ENCODE results near the gene FREM1. TPM values are rescaled to one million over a fixed set of nuclear protein-coding genes. Genes with fewer than 3 reads are reported as not detected.

FREM1 gene
- total RNA-seq, 1 donor from 2014 or later, result 62.9 TPM

GRCh38 chr9:14906000-14906399 lies 4.2 kb downstream of the FREM1 start:
- TF ChIP-seq CTCF (IDR thresholded peaks at IDR 0.05; ENCODE audit: unreplicated experiment), result no peak
- Mint-ChIP-seq H3K4me3 (no peak overlapping the region), H3K27ac (peak overlapping the region; percentile 84), H3K27me3 (ENCODE audit: low read depth) (no peaks in the 10 kb centered on the region), H3K36me3 (no peaks in the 10 kb centered on the region), H3K9me3 (no peaks in the 10 kb centered on the region), H3K4me1 (peaks cover 70% of the 10 kb centered on the region)
- DNase-seq (ENCODE audit: low spot score in 2 of 2, unreplicated experiment in 2 of 2), result no peak

- H3K4me1 Mint-ChIP-seq, result peaks cover 83% of the 10 kb centered on the region
- H3K36me3 Mint-ChIP-seq, result peaks cover under 1% of the 10 kb centered on the region
- no peaks in the 10 kb centered on the region for H3K27me3 Mint-ChIP-seq (ENCODE audit: low read depth)
- no peak for TF ChIP-seq CTCF (IDR thresholded peaks at IDR 0.05; ENCODE audit: unreplicated experiment)
- no peaks in the 10 kb centered on the region for H3K9me3 Mint-ChIP-seq
- DNase-seq (ENCODE audit: low spot score in 2 of 2, unreplicated experiment in 2 of 2), result no peak
- no peak overlapping the region for H3K4me3 Mint-ChIP-seq
- no peak overlapping the region for H3K27ac Mint-ChIP-seq
Observed at GRCh38 chr9:14903040-14903439, 7.2 kb downstream of the FREM1 start.

GRCh38 chr9:14902561-14902960 lies 7.7 kb downstream of the FREM1 start:
- Mint-ChIP-seq H3K36me3 (peaks cover 4% of the 10 kb centered on the region), H3K4me3 (no peak overlapping the region), H3K4me1 (peaks cover 81% of the 10 kb centered on the region), H3K27me3 (ENCODE audit: low read depth) (no peaks in the 10 kb centered on the region), H3K9me3 (no peaks in the 10 kb centered on the region), H3K27ac (no peak overlapping the region)
- DNase-seq (ENCODE audit: low spot score in 2 of 2, unreplicated experiment in 2 of 2), result no peak
- TF ChIP-seq CTCF (IDR thresholded peaks at IDR 0.05; ENCODE audit: unreplicated experiment), result no peak

GRCh38 chr9:14899815-14900193 lies 10.4 kb downstream of the FREM1 start:
- H3K9me3 Mint-ChIP-seq, result peaks cover 9% of the 10 kb centered on the region
- H3K4me1 Mint-ChIP-seq, result peaks cover 60% of the 10 kb centered on the region
- H3K4me3 Mint-ChIP-seq, result no peak overlapping the region
- no peaks in the 10 kb centered on the region for H3K27me3 Mint-ChIP-seq (ENCODE audit: low read depth)
- DNase-seq (ENCODE audit: low spot score in 2 of 2, unreplicated experiment in 2 of 2), result no peak
- H3K27ac Mint-ChIP-seq, result peak overlapping the region; percentile 60
- peaks cover 14% of the 10 kb centered on the region for H3K36me3 Mint-ChIP-seq
- TF ChIP-seq CTCF (IDR thresholded peaks at IDR 0.05; ENCODE audit: unreplicated experiment), result no peak

GRCh38 chr9:14899042-14899814 lies 11.0 kb downstream of the FREM1 start:
- TF ChIP-seq CTCF (IDR thresholded peaks at IDR 0.05; ENCODE audit: unreplicated experiment), result no peak
- Mint-ChIP-seq H3K9me3 (peaks cover 14% of the 10 kb centered on the region), H3K4me1 (peaks cover 54% of the 10 kb centered on the region), H3K36me3 (peaks cover 17% of the 10 kb centered on the region), H3K4me3 (no peak overlapping the region), H3K27me3 (ENCODE audit: low read depth) (no peaks in the 10 kb centered on the region), H3K27ac (peak overlapping the region; percentile 60)
- no peak for DNase-seq (ENCODE audit: low spot score in 2 of 2, unreplicated experiment in 2 of 2)

Data from mesothelial cell of epicardium (in vitro differentiated cells).